Osteoblast (primary cell): ENCODE measurements around the gene SH3TC1. TPM values are rescaled to one million over a fixed set of nuclear protein-coding genes. Genes with fewer than 3 reads are reported as not detected.

Source experiments
- DNase-seq: peaks from one replicate; pipeline ENCODE4 v3.0.0; 2011; ENCODE audit warnings: low spot score, mixed read lengths; ENCODE audit not compliant: insufficient read length; ENCODE audit errors: missing footprints
- H2AFZ ChIP-seq: 2 replicates; pipeline ENCODE4 v1.6.0; 2011; ENCODE audit warnings: mild to moderate bottlenecking, low read length
- H3K27ac ChIP-seq: 2 replicates; pipeline ENCODE4 v1.5.1; 2011; ENCODE audit warnings: mild to moderate bottlenecking, low read depth, low read length, moderate library complexity
- H3K27me3 ChIP-seq: 2 replicates; pipeline ENCODE4 v1.6.0; 2012; ENCODE audit warnings: mild to moderate bottlenecking, control low read depth, inconsistent platforms, low read length, moderate library complexity; ENCODE audit not compliant: insufficient read depth
- H3K36me3 ChIP-seq: 2 replicates; pipeline ENCODE4 v1.5.1; 2011; ENCODE audit warnings: mild to moderate bottlenecking, low read length, control low read depth, moderate library complexity; ENCODE audit not compliant: insufficient read depth
- H3K4me1 ChIP-seq: 2 replicates; pipeline ENCODE4 v1.5.1; 2011; ENCODE audit warnings: mild to moderate bottlenecking, low read length, control low read depth, moderate library complexity; ENCODE audit not compliant: insufficient read depth
- H3K4me2 ChIP-seq: 2 replicates; pipeline ENCODE4 v1.6.0; 2011; ENCODE audit warnings: mild to moderate bottlenecking, low read length; ENCODE audit not compliant: insufficient read depth
- H3K4me3 ChIP-seq: fragments of 200-600 bp; sonication (generic); 3 replicates; pipeline ENCODE4 v1.5.1; 2012; ENCODE audit warnings: mild to moderate bottlenecking, low read length, inconsistent platforms; ENCODE audit not compliant: insufficient read depth
- H3K79me2 ChIP-seq: 2 replicates; pipeline ENCODE4 v1.6.0; 2012; ENCODE audit warnings: mild to moderate bottlenecking, low read length, control low read depth, inconsistent platforms; ENCODE audit not compliant: insufficient read depth
- H3K9me3 ChIP-seq: 2 replicates; pipeline ENCODE4 v1.5.1; 2011; ENCODE audit warnings: low read depth, low read length, control low read depth
- H4K20me1 ChIP-seq: 2 replicates; pipeline ENCODE4 v1.6.0; 2012; ENCODE audit warnings: mild to moderate bottlenecking, low read length, control low read depth; ENCODE audit not compliant: insufficient read depth
- CTCF ChIP-seq: IDR thresholded peaks from 2 replicates; pipeline ENCODE4 v1.5.1; 2011; ENCODE audit warnings: mild to moderate bottlenecking, low read depth, low read length, moderate library complexity; ENCODE audit errors: extremely low read depth
- total RNA-seq: library from RNA; depleted of rRNA; stranded (reverse); fragments of >200 nt; gene quantifications from 2 replicates; pipeline ENCODE4 v1.2.3, GENCODE V29; 2012

Gene SH3TC1
- total RNA-seq, 1 donor: 3.6 TPM

GRCh38 chr4:8219236-8219635 lies 20.1 kb downstream of the SH3TC1 start:
- Histone ChIP-seq H3K79me2 (no peaks in the 10 kb centered on the region), H3K36me3 (peaks cover 36% of the 10 kb centered on the region), H3K4me2 (no peak overlapping the region), H4K20me1 (peaks cover 11% of the 10 kb centered on the region), H3K27me3 (no peaks in the 10 kb centered on the region), H3K9me3 (no peaks in the 10 kb centered on the region), H3K27ac (no peak overlapping the region), H3K4me3 (no peak overlapping the region), H3K4me1 (peaks cover 12% of the 10 kb centered on the region), H2AFZ (no peak overlapping the region)
- no peak for DNase-seq
- TF ChIP-seq CTCF: no peak

GRCh38 chr4:8220661-8221450 lies 21.8 kb downstream of the SH3TC1 start:
- Histone ChIP-seq H3K36me3 (peaks cover 43% of the 10 kb centered on the region), H3K4me1 (no peaks in the 10 kb centered on the region), H4K20me1 (peaks cover 5% of the 10 kb centered on the region), H3K27ac (no peak overlapping the region), H2AFZ (no peak overlapping the region), H3K4me3 (no peak overlapping the region), H3K27me3 (no peaks in the 10 kb centered on the region), H3K4me2 (no peak overlapping the region), H3K79me2 (no peaks in the 10 kb centered on the region), H3K9me3 (no peaks in the 10 kb centered on the region)
- TF ChIP-seq CTCF: no peak
- DNase-seq: no peak

DNA sequence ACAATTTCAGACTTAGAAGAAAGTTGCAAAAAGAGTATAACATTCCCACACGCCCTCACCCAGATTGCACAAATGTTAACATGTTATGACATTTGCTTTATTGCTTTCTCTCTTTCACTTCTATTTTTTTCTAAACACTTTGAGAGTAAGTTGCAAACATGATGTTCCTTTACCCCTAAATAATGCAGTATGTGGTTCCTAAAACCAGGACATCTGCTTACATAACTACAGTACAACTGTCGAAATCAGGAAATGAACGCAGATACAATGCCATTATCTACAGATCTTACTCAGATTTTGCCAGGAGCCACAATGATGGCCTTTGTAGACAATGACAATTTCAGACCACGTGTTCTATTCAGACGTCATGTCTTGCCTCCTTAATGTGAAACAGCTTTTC lies 22.4 kb downstream of the SH3TC1 start:
- H3K27me3 ChIP-seq: no peaks in the 10 kb centered on the region
- H4K20me1 ChIP-seq: no peaks in the 10 kb centered on the region
- no peak overlapping the region for H3K27ac ChIP-seq
- H3K9me3 ChIP-seq: no peaks in the 10 kb centered on the region
- no peak overlapping the region for H3K4me2 ChIP-seq
- no peaks in the 10 kb centered on the region for H3K4me1 ChIP-seq
- no peak for DNase-seq
- H3K79me2 ChIP-seq: no peaks in the 10 kb centered on the region
- H3K4me3 ChIP-seq: no peak overlapping the region
- TF ChIP-seq CTCF: no peak
- H2AFZ ChIP-seq: no peak overlapping the region
- H3K36me3 ChIP-seq: peaks cover 43% of the 10 kb centered on the region

- Histone ChIP-seq H3K36me3 (peaks cover 43% of the 10 kb centered on the region), H3K4me2 (no peak overlapping the region), H3K4me1 (no peaks in the 10 kb centered on the region), H3K27me3 (no peaks in the 10 kb centered on the region), H2AFZ (no peak overlapping the region), H4K20me1 (no peaks in the 10 kb centered on the region), H3K4me3 (no peak overlapping the region), H3K9me3 (no peaks in the 10 kb centered on the region), H3K27ac (no peak overlapping the region), H3K79me2 (no peaks in the 10 kb centered on the region)
- no peak for DNase-seq
- TF ChIP-seq CTCF: no peak
Measured at GRCh38 chr4:8221985-8222384, 22.9 kb downstream of the SH3TC1 start.
